Keratinocyte (primary cell): ENCODE data around the gene PRPF6.

Experiments used
- EZH2 ChIP-seq: IDR thresholded peaks from one replicate; pipeline ENCODE4 v1.6.1; 2012; ENCODE audit warnings: inconsistent platforms, mild to moderate bottlenecking, low read length, moderate library complexity
- TF ChIP-seq, protein P1 (sequence below), 3 experiments: IDR thresholded peaks in 1 of 3; conservative IDR thresholded peaks in 1 of 3; optimal IDR thresholded peaks in 1 of 3; 2 replicates in 2 of 3; 3 replicates in 1 of 3; pipeline versions ENCODE3 to v1.5.1; 2011; ENCODE audit warnings: low read length in 3 of 3, mild to moderate bottlenecking in 3 of 3, moderate library complexity in 2 of 3, control low read depth in 1 of 3, inconsistent platforms in 1 of 3; ENCODE audit not compliant: insufficient read depth in 2 of 3; ENCODE audit errors: extremely low read depth in 1 of 3

DNA sequence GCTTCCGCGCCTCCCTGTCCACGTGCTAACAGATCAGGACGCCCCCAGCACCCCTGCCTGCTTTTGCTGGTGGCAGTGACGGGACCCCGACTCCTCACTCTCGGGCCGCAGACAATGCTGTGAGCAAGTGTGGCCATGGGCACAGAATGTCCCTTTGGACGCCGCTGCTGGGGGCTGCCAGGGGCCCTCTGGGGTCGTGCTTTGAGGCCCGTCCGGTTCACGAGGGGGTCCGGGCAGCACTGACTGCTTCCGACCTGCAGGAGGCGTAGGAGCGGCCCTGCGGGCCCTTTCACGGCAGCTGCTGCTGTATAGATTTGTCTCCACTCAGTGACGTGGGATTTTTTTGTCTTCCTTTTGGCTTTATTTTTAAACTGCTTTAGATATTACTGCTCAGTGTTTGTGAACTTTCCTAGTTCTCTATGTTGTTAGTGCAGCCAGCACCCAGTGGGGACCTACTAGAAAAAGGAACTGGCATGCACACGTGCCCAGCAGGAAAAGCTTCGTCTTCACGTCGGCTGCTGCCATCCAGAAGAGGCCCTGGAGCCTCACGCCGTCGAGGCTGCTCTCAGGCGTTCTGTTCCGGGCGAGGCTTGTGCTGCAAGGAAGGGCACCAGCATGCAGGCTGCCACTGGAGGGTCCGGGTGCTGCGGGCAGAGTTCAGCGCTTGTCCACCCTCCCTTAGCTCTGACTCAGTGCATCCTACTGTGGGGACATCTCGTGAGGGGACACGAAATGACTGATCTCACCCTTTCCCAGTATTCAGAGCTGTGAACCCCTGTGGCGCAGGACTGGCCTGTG is 46.5 kb upstream of the PRPF6 start:
- TF ChIP-seq, protein P1, sequence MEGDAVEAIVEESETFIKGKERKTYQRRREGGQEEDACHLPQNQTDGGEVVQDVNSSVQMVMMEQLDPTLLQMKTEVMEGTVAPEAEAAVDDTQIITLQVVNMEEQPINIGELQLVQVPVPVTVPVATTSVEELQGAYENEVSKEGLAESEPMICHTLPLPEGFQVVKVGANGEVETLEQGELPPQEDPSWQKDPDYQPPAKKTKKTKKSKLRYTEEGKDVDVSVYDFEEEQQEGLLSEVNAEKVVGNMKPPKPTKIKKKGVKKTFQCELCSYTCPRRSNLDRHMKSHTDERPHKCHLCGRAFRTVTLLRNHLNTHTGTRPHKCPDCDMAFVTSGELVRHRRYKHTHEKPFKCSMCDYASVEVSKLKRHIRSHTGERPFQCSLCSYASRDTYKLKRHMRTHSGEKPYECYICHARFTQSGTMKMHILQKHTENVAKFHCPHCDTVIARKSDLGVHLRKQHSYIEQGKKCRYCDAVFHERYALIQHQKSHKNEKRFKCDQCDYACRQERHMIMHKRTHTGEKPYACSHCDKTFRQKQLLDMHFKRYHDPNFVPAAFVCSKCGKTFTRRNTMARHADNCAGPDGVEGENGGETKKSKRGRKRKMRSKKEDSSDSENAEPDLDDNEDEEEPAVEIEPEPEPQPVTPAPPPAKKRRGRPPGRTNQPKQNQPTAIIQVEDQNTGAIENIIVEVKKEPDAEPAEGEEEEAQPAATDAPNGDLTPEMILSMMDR (optimal IDR thresholded peaks at IDR 0.05 in 1 of 3, IDR thresholded peaks at IDR 0.05 in 1 of 3, conservative IDR thresholded peaks at IDR 0.05 in 1 of 3; ENCODE audit: extremely low read depth in 1 of 3, insufficient read depth in 2 of 3, low read length in 3 of 3) = peak in 2 of 3 experiments; percentile 9 to 31
- no peak for TF ChIP-seq EZH2
